ENCODE data around the gene DCAF11. TPM values are rescaled to one million over a fixed set of nuclear protein-coding genes. Genes with fewer than 3 reads are reported as not detected.
A peak's percentile ranks its signal among the peaks of the same experiment; 100 is the strongest.

DCAF11 gene
- total and polyA plus RNA-seq, 2 of the 8 experiments (the other 6 are each of a cell fraction or from before 2014, with no cell fraction given), result 60.4 to 63.6 TPM

GRCh38 chr14:24130380-24130716, 15.8 kb downstream of the DCAF11 start, which contains the start of gene FITM1:
Gene FITM1, plus strand, starts transcription at chr14:24130659. Its CDS starts 905 bp downstream, at chr14:24131564.
- H3K14ac ChIP-seq (ENCODE audit: insufficient read length), result no peak within 1 kb of the TSS
- TF ChIP-seq ATF3 (IDR thresholded peaks at IDR 0.05; ENCODE audit: insufficient read depth, low read depth, low read length), result no peak
- no peak for TF ChIP-seq ZNF274 (IDR thresholded peaks at IDR 0.05; ENCODE audit: borderline replicate concordance, extremely low read depth, low read length)
- no peak for TF ChIP-seq CBX5 (IDR thresholded peaks at IDR 0.05; ENCODE audit: low read depth, low read length)
- no peak for TF ChIP-seq CREB1 (IDR thresholded peaks at IDR 0.05)
- TF ChIP-seq KDM5A (IDR thresholded peaks at IDR 0.05; ENCODE audit: low read length), result no peak
- TF ChIP-seq CEBPB (IDR thresholded peaks at IDR 0.05; ENCODE audit: low read depth, low read length), result no peak
- TF ChIP-seq SP4 (IDR thresholded peaks at IDR 0.05; ENCODE audit: low read length), result no peak
- TF ChIP-seq BRCA1 (IDR thresholded peaks at IDR 0.05; ENCODE audit: low read depth, low read length), result no peak
- TF ChIP-seq CHD1 (IDR thresholded peaks at IDR 0.05; ENCODE audit: low read depth, low read length), result no peak
- no peak for TF ChIP-seq SP1 (IDR thresholded peaks at IDR 0.05; ENCODE audit: low read depth, low read length)
- no peak for TF ChIP-seq EGR1 (IDR thresholded peaks at IDR 0.05; ENCODE audit: borderline replicate concordance, low read depth, low read length)
- TF ChIP-seq PHF8 (conservative IDR thresholded peaks at IDR 0.05; ENCODE audit: low read depth, low read length), result no peak

More at GRCh38 chr14:24130380-24130716, 15.8 kb downstream of the DCAF11 start, which contains the start of gene FITM1:
- no peaks in the 10 kb centered on the region for H3K79me1 ChIP-seq (ENCODE audit: low read depth, low read length)
- ChIA-PET CTCF (ENCODE audit: partially characterized antibody) (interaction anchor here (0.9 kb wide), 2 partner anchors 22 to 141 kb away, joined by 3 read pairs; partner anchors contain the start of gene RABGGTA), POLR2A (ENCODE audit: partially characterized antibody) (interaction anchor here (0.6 to 11.1 kb wide), 4 partner anchors 8 to 36 kb away, joined by 3 to 96 read pairs (median 4); partner anchors contain the start of genes DCAF11, EMC9, NRL and PCK2)
- H3K36me3 ChIP-seq (ENCODE audit: control insufficient read depth in 2 of 4, insufficient read depth in 4 of 4, low read length in 3 of 4), result no peaks in the 10 kb centered on the region
- no peak within 1 kb of the TSS for H3K23ac ChIP-seq (ENCODE audit: insufficient read length)
- no peaks in the 10 kb centered on the region for H3K27me3 ChIP-seq (replicated peaks in 1 of 4; ENCODE audit: control insufficient read depth in 3 of 4, extremely low read depth in 1 of 4, insufficient read depth in 3 of 4, low read length in 3 of 4)
- H3K4ac ChIP-seq (replicated peaks; ENCODE audit: insufficient read length, low read depth, low read length), result no peak within 1 kb of the TSS
- no peaks in the 10 kb centered on the region for H3K9me3 ChIP-seq (ENCODE audit: insufficient read depth in 2 of 2, low read depth in 1 of 2, low read length in 1 of 2)
- no peak within 1 kb of the TSS for H2AK5ac ChIP-seq (ENCODE audit: low read depth, low read length)
- H2BK120ac ChIP-seq (replicated peaks; ENCODE audit: low read depth, low read length), result no peak within 1 kb of the TSS
- H3K23me2 ChIP-seq (ENCODE audit: low read depth, low read length), result peaks cover under 1% of the 10 kb centered on the region; the same call in 1 of the 2 replicates
- no peak within 1 kb of the TSS for H2AFZ ChIP-seq (ENCODE audit: low read length)
- H3K56ac ChIP-seq (replicated peaks; ENCODE audit: insufficient read length, low read depth, low read length), result no peak within 1 kb of the TSS
- H2BK12ac ChIP-seq (ENCODE audit: low read depth, low read length), result no peak within 1 kb of the TSS
- H2BK20ac ChIP-seq (ENCODE audit: low read length), result no peak within 1 kb of the TSS
- H3K4me2 ChIP-seq (ENCODE audit: insufficient read depth in 1 of 2, low read depth in 2 of 2, low read length in 2 of 2), result no peak within 1 kb of the TSS
- no peak within 1 kb of the TSS for H4K5ac ChIP-seq (ENCODE audit: insufficient read length, low read depth, low read length)
- H3K79me2 ChIP-seq (ENCODE audit: control insufficient read depth in 1 of 2, insufficient read depth in 2 of 2, low read length in 2 of 2), result no peaks in the 10 kb centered on the region
- H3K9ac ChIP-seq (replicated peaks in 1 of 4; ENCODE audit: extremely low read depth in 1 of 4, low read depth in 3 of 4, low read length in 3 of 4), result no peak within 1 kb of the TSS
- H3K4me3 ChIP-seq (ENCODE audit: extremely low read depth in 1 of 4, insufficient read depth in 2 of 4, low read depth in 3 of 4, low read length in 4 of 4), result no peak within 1 kb of the TSS
- WGBS, 2 experiments (ENCODE audit: extremely low coverage in 1 of 2, insufficient coverage in 1 of 2, insufficient read length in 1 of 2, insufficient replicate concordance in 2 of 2, low coverage in 1 of 2, low lambda C conversion rate in 2 of 2, missing lambda C conversion rate in 1 of 2), result 94% methylated on average over 5 of the region's 5 CpGs; no CpG with 5 or more reads in 1 of the 2 experiments
- no peaks in the 10 kb centered on the region for H3K4me1 ChIP-seq (replicated peaks in 1 of 4; ENCODE audit: control insufficient read depth in 3 of 4, insufficient read depth in 4 of 4, low read length in 3 of 4)
- H4K8ac ChIP-seq (ENCODE audit: extremely low read depth, insufficient read depth, low read length), result no peak within 1 kb of the TSS
- H3K18ac ChIP-seq (ENCODE audit: extremely low read depth, low read length), result no peak within 1 kb of the TSS
- H4K91ac ChIP-seq (replicated peaks; ENCODE audit: insufficient read length, low read length), result no peak within 1 kb of the TSS
- 0 out of 2 replicates have a peak within 1 kb of the TSS, but pooled peaks have one; percentile 5 for H2BK15ac ChIP-seq (ENCODE audit: low read length)
- no peak for DNase-seq (ENCODE audit: low read depth in 1 of 2, low spot score in 2 of 2)
- H2BK5ac ChIP-seq (ENCODE audit: low read depth, low read length), result no peak within 1 kb of the TSS
- FAIRE-seq, result no peak
- no peaks in the 10 kb centered on the region for H4K20me1 ChIP-seq (replicated peaks in 1 of 2; ENCODE audit: control insufficient read depth in 1 of 2, insufficient read depth in 2 of 2, low read length in 2 of 2)
- no peak within 1 kb of the TSS for H3K27ac ChIP-seq (ENCODE audit: low read depth, low read length)

Data from H1 (cell line).